Measurements from ENCODE around the gene PTGER2.

GRCh38 chr14:52269982-52270381, 44.1 kb upstream of the PTGER2 start:
- no peak for TF ChIP-seq CTCF (IDR thresholded peaks at IDR 0.05)
- no peak for TF ChIP-seq POLR2A (IDR thresholded peaks at IDR 0.05)

Data from adrenal gland (tissue), 5 donors.